Left kidney (tissue), 2 donors: Measurements from ENCODE around the gene PDE6B. TPM values are rescaled to one million over a fixed set of nuclear protein-coding genes. Genes with fewer than 3 reads are reported as not detected.
"Not testable (repeated sequence)": the region's sequence is repeated elsewhere in the genome, so short reads cannot be mapped to it uniquely, and the experiment has no call there.

Experiments
- DNase-seq: peaks from one replicate; pipeline ENCODE4 v3.0.0-alpha.2; 2013
- polyA plus RNA-seq: library from polyadenylated mRNA; unstranded; fragments of 120-200 nt; gene quantifications from one replicate; pipeline ENCODE4 v1.2.1, GENCODE V29; 2013; ENCODE audit not compliant: insufficient read length

Gene PDE6B
- polyA plus RNA-seq, 1 donor = 41.4 TPM

GRCh38 chr4:683247-683897, 58.0 kb downstream of the PDE6B start:
- no peak for DNase-seq

GRCh38 chr4:683982-684622, 58.7 kb downstream of the PDE6B start:
- no peak for DNase-seq

- DNase-seq = no peak
Measured at GRCh38 chr4:684623-685327, 59.4 kb downstream of the PDE6B start.

- DNase-seq = no peak
Measured at GRCh38 chr4:685679-686412, 60.5 kb downstream of the PDE6B start.

GRCh38 chr4:686413-687040, 61.2 kb downstream of the PDE6B start:
- no peak for DNase-seq

GRCh38 chr4:687048-687970, 61.9 kb downstream of the PDE6B start:
- no peak for DNase-seq

GRCh38 chr4:687971-688853, 62.8 kb downstream of the PDE6B start:
- no peak for DNase-seq

GRCh38 chr4:688854-689681, 63.7 kb downstream of the PDE6B start, which contains the start of gene SLC49A3:
Gene SLC49A3, minus strand, starts transcription at chr4:689151. Its CDS starts 24 bp downstream, at chr4:689127.
- no peak for DNase-seq

GRCh38 chr4:689723-690122, 64.3 kb downstream of the PDE6B start:
- no peak for DNase-seq

GRCh38 chr4:692771-693554, 67.6 kb downstream of the PDE6B start:
- DNase-seq = no peak

GRCh38 chr4:694341-694940, 69.1 kb downstream of the PDE6B start:
- DNase-seq = not testable (repeated sequence)

- no peak for DNase-seq
Measured at GRCh38 chr4:699816-700580, 74.6 kb downstream of the PDE6B start.

GRCh38 chr4:700587-701264, 75.4 kb downstream of the PDE6B start:
- no peak for DNase-seq

- DNase-seq = no peak
Measured at GRCh38 chr4:702618-703048, 77.3 kb downstream of the PDE6B start.

GRCh38 chr4:703336-704197, 78.2 kb downstream of the PDE6B start:
- DNase-seq = no peak
